Stimulated activated naive B cell treated with anti-CD40 and anti-IgM and Interleukin-4, amounts not matched to agents 10 μg/mL and 1 μg/mL and 100 μg/mL, for 72 hours (primary cell): ENCODE measurements around the gene CDK11A.
A peak's percentile ranks its signal among the peaks of the same experiment; 100 is the strongest.
"Not testable (repeated sequence)": the region's sequence is repeated elsewhere in the genome, so short reads cannot be mapped to it uniquely, and the experiment has no call there.

Experiments
- ATAC-seq, 2 donors: fragments of 150-1000 bp; cut with Tn5 transposase; replicated peaks; 2 replicates each; pipeline ENCODE4 v1.10.0; 2021; ENCODE audit warnings: moderate library complexity in 1 of 2
- DNase-seq: peaks from one replicate; pipeline ENCODE4 v3.0.0; 2021
- H3K27ac Mint-ChIP-seq: one replicate; pipeline ENCODE4 v1.8.0; 2022; ENCODE audit warnings: mild to moderate bottlenecking, mixed read lengths
- H3K27me3 Mint-ChIP-seq, 2 donors: one replicate each; pipeline ENCODE4 v1.8.0; 2022; ENCODE audit warnings: mixed read lengths in 2 of 2
- H3K36me3 Mint-ChIP-seq, 2 donors: one replicate each; pipeline ENCODE4 v1.8.0; 2022; ENCODE audit warnings: mixed read lengths in 2 of 2, mild to moderate bottlenecking in 1 of 2
- H3K4me1 Mint-ChIP-seq, 2 donors: one replicate each; pipeline ENCODE4 v1.8.0; 2022; ENCODE audit warnings: mixed read lengths in 2 of 2, mild to moderate bottlenecking in 1 of 2
- H3K4me3 Mint-ChIP-seq, 2 donors: one replicate each; pipeline ENCODE4 v1.8.0; 2022; ENCODE audit warnings: mild to moderate bottlenecking in 2 of 2, mixed read lengths in 2 of 2, moderate library complexity in 1 of 2
- H3K9me3 Mint-ChIP-seq, 2 donors: one replicate each; pipeline ENCODE4 v1.8.0; 2022; ENCODE audit warnings: mixed read lengths in 2 of 2, mild to moderate bottlenecking in 1 of 2

The CDK11A gene

GRCh38 chr1:1745651-1746565 is 21.8 kb upstream of the CDK11A start:
- H3K4me3 Mint-ChIP-seq: peak overlapping the region; percentile 50 to 89
- not testable (repeated sequence) for H3K27me3 Mint-ChIP-seq

GRCh38 chr1:1742529-1742928 is 18.4 kb upstream of the CDK11A start:
- H3K4me1 Mint-ChIP-seq, H3K4me3 Mint-ChIP-seq, H3K27ac Mint-ChIP-seq, H3K36me3 Mint-ChIP-seq, H3K27me3 Mint-ChIP-seq, DNase-seq, H3K9me3 Mint-ChIP-seq, ATAC-seq: not testable (repeated sequence)

More at GRCh38 chr1:1745651-1746565, 21.8 kb upstream of the CDK11A start:
- DNase-seq (peak; percentile 48), ATAC-seq (peak; percentile 61 to 80)
- H3K9me3 Mint-ChIP-seq, H3K4me1 Mint-ChIP-seq, H3K36me3 Mint-ChIP-seq: not testable (repeated sequence)
- peak overlapping the region; percentile 93 for H3K27ac Mint-ChIP-seq

GRCh38 chr1:1741013-1741412 is 16.9 kb upstream of the CDK11A start:
- ATAC-seq, DNase-seq, H3K36me3 Mint-ChIP-seq, H3K27me3 Mint-ChIP-seq, H3K4me3 Mint-ChIP-seq, H3K9me3 Mint-ChIP-seq, H3K27ac Mint-ChIP-seq, H3K4me1 Mint-ChIP-seq: not testable (repeated sequence)

DNA sequence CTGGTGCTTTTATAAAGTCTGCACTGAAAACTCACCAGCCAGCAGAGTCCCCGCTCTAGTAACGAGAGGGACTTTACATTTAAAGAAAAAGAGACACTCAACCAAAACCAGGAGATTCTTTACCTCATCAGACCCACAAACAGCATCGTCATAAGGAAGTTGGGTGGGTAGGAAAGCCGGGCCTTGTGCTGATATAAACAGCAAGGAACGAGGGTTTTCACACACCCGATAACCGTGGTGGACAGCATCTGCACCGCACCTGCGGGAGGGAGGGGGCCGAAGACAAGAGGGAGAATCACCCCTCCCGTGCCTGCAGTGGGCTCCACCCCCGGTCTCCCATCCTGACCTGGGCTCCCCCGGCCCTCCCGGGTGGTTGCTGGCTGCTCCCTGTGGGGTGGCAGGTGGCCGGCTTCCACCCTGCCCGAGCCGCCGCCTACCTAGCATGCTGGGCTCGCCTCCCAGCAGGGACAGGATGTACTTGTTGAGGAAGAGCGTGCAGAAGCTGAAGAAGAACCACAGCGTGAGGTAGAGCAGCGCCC is 14.7 kb upstream of the CDK11A start:
- DNase-seq, H3K36me3 Mint-ChIP-seq, H3K9me3 Mint-ChIP-seq, H3K4me3 Mint-ChIP-seq, H3K27ac Mint-ChIP-seq, H3K4me1 Mint-ChIP-seq, H3K27me3 Mint-ChIP-seq: not testable (repeated sequence)
- peak in 1 of 2 donors; percentile 22 for ATAC-seq

DNA sequence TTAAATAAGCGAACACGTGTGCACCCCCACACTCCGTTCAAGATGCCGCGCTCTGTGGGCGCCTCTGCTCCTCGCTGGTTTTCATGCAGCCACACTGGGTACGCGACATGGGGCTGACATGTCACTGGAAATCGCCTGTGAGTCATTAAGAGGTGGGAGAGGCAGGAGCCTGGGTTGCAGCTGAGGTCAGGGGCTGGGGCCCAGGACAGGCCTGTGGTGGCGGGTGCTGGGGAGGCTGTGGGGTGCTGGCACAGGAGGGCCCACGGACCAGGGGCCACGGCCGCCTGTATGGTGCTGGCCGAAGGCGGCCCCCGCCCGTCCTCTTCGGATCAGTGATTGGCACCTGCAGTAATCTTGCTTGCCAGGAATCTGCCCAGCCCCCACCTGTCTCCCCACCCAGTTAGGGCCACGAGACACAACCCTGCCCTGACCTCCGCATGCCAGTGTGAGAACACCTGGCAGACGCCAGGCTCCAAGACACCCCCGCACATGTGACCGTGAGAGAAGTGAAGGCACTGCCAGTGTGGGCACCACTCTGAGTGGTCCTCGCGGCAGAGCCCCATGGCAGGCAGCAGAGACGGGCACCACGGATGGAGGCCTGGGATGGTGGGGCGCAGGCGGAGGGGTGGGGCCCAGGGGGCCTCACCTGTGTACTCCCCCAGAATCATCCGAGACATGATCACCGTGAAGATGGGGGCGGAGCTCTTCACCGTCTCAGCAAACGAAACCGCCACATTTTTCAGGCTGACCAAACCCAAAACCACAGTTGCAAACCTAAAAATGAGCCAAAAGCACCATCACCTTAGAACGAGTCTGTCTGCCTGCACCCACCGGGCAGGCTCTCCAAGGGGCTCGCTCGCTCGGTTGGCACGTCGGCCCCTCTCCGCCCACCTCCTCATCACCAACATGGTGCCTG is 13.8 kb upstream of the CDK11A start:
- DNase-seq, H3K9me3 Mint-ChIP-seq, H3K36me3 Mint-ChIP-seq, H3K27ac Mint-ChIP-seq, H3K27me3 Mint-ChIP-seq, H3K4me3 Mint-ChIP-seq, H3K4me1 Mint-ChIP-seq: not testable (repeated sequence)
- ATAC-seq: peak in 1 of 2 donors; percentile 29

GRCh38 chr1:1732381-1732780 is 8.2 kb upstream of the CDK11A start:
- Mint-ChIP-seq H3K9me3 (no peaks in the 10 kb centered on the region), H3K27me3 (no peaks in the 10 kb centered on the region), H3K27ac (no peak overlapping the region), H3K36me3 (peaks cover 6 to 17% of the 10 kb centered on the region in 2 donors), H3K4me3 (no peak overlapping the region), H3K4me1 (no peaks in the 10 kb centered on the region)
- DNase-seq (no peak), ATAC-seq (no peak)

DNA sequence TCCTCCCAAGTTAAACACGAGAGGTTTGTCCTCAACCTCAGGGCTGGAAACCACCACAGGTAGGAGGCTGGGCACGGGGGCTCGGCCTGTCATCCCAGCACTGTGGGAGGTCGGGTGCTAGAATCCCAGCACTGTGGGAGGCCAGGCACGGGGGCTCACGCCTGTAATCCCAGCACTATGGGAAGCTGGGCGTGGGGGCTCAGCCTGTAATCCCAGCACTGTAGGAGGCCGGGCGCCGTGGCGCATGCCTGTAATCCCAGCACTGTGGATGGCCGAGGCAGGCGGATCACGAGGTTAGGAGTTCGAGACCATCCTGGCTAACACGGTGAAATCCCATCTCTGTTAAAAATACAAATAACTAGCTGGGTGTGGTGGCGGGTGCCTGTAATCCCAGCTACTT is 6.7 kb upstream of the CDK11A start:
- no peaks in the 10 kb centered on the region for H3K9me3 Mint-ChIP-seq
- no peak overlapping the region for H3K4me3 Mint-ChIP-seq
- peaks cover 12 to 20% of the 10 kb centered on the region in 2 donors for H3K36me3 Mint-ChIP-seq
- DNase-seq: no peak
- ATAC-seq: no peak
- no peaks in the 10 kb centered on the region for H3K4me1 Mint-ChIP-seq
- H3K27me3 Mint-ChIP-seq: no peaks in the 10 kb centered on the region
- peak overlapping the region; percentile 56 for H3K27ac Mint-ChIP-seq

DNA sequence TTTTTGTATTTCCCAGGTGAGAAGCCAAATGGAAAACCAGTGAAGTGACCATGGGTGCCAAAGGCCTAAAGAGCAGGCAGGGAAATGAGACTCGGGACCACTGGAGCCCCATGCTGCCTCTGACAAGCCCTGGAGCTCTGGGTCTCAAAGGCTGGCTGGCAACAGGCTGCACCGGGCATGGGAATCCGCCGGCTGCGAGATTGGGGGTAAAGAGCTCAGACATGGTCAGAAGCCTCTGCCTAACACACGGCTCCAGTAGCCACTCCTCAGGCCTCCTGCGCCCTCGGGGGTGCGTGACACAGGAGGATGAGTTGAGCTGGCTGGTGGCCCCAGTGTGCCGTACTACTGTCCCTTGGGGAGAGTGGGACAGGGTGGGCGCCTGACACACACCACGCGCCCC is 6.1 kb upstream of the CDK11A start:
- H3K27me3 Mint-ChIP-seq, H3K27ac Mint-ChIP-seq, DNase-seq, H3K4me3 Mint-ChIP-seq, H3K9me3 Mint-ChIP-seq, ATAC-seq, H3K4me1 Mint-ChIP-seq: not testable (repeated sequence)
- H3K36me3 Mint-ChIP-seq: peaks cover 12 to 20% of the 10 kb centered on the region in 2 donors

- H3K9me3 Mint-ChIP-seq, H3K4me1 Mint-ChIP-seq, H3K27me3 Mint-ChIP-seq, DNase-seq, H3K4me3 Mint-ChIP-seq, H3K27ac Mint-ChIP-seq, ATAC-seq: not testable (repeated sequence)
- H3K36me3 Mint-ChIP-seq: peaks cover 12 to 24% of the 10 kb centered on the region in 2 donors
Measured at GRCh38 chr1:1729116-1729816, 5.1 kb upstream of the CDK11A start.

DNA sequence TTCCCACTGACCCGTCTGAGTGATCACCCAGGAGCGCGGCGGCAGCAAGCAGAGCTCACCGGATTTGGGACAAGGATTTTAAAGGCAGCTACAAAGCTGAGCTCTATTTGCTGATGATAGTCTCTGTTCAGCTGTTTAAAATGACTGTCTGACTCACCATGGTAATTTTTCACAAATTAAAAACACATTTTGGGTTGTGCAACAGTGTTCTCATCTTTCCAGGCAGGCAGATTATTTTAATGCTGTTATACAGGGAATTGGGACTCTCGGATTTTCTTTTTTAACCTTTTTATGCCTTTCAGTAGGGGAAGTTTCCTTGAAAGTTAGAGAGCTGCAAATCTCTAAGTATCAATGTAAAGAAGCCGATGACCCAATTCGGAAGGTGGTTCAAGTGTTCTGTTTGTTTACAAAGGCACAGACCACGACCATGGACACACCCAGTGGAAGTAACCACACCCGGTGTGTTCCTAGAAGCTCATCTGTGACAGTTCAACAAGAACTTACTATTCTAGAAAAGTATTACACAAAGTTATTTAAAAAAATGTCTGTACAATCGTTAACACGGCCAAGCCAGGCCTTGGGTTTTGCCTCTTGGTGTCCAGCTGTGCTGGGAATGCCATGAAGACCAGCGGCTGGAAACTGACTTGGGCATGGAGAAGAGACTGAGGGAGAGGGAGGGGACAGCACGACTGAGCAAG is 4.3 kb upstream of the CDK11A start:
- not testable (repeated sequence) for DNase-seq, H3K4me3 Mint-ChIP-seq, H3K27ac Mint-ChIP-seq, H3K9me3 Mint-ChIP-seq, H3K4me1 Mint-ChIP-seq, H3K27me3 Mint-ChIP-seq, ATAC-seq
- H3K36me3 Mint-ChIP-seq: peaks cover 12 to 23% of the 10 kb centered on the region in 2 donors

DNA sequence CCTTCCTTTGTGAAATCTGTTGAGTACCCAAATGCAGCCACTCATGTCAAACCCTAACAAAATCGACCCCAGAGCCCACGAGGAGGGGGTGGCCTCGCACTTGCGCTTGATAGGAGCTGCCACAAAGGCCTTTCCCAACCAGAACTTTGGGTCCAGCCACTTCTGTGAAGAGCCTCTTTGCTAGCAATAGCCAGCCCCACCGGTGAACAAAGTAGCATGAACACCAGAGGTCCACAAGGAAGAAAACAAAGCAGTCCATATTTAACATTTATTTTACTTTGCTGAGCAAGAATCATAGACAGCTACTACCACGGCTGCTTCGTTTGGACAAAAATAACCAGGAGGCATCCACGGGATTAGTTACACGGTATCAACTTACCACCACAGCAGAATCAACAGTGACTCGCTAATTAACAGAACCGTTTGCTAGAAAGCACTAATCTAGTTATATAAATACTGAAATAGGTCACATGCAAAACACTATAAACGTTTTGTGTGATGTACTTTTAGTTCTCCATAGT is 3.0 kb upstream of the CDK11A start:
- not testable (repeated sequence) for H3K27me3 Mint-ChIP-seq, H3K4me1 Mint-ChIP-seq, H3K4me3 Mint-ChIP-seq, ATAC-seq, H3K9me3 Mint-ChIP-seq, DNase-seq
- peak overlapping the region; percentile 25 for H3K27ac Mint-ChIP-seq
- peaks cover 9 to 19% of the 10 kb centered on the region in 2 donors for H3K36me3 Mint-ChIP-seq

- H3K4me1 Mint-ChIP-seq, DNase-seq, H3K27me3 Mint-ChIP-seq, H3K9me3 Mint-ChIP-seq, H3K27ac Mint-ChIP-seq, ATAC-seq: not testable (repeated sequence)
- Mint-ChIP-seq H3K36me3 (peaks cover 10 to 16% of the 10 kb centered on the region in 2 donors), H3K4me3 (peak overlapping the region; percentile 50 to 66)
Measured at GRCh38 chr1:1726088-1726487, 1.9 kb upstream of the CDK11A start.

- Mint-ChIP-seq H3K27ac (no peak overlapping the region), H3K27me3 (no peaks in the 10 kb centered on the region), H3K9me3 (no peaks in the 10 kb centered on the region), H3K36me3 (peaks cover 17 to 24% of the 10 kb centered on the region in 2 donors), H3K4me3 (no peak overlapping the region), H3K4me1 (peaks cover 0 to 3% of the 10 kb centered on the region in 2 donors)
- DNase-seq (no peak), ATAC-seq (no peak)
Measured at GRCh38 chr1:1721201-1721600, 3.0 kb downstream of the CDK11A start.
